ENCODE results near the gene COX4I1. TPM values are rescaled to one million over a fixed set of nuclear protein-coding genes. Genes with fewer than 3 reads are reported as not detected.

Gene COX4I1
- total RNA-seq, 1 experiment from 2014 or later: 554 TPM

GRCh38 chr16:85840395-85840794 is 40.9 kb downstream of the COX4I1 start:
- BruUV-seq (replicated peaks): no TSS peak
- H3K27me3 ChIP-seq (replicated peaks; ENCODE audit: insufficient read depth, low read depth, low read length, poor library complexity): peaks cover 49% of the 10 kb centered on the region
- ChIA-PET POLR2A (ENCODE audit: low non-redundant PET) (no interaction called here), CTCF (no interaction called here)
- no peak overlapping the region for H3K4me3 ChIP-seq (ENCODE audit: low read depth, low read length, poor library complexity, severe bottlenecking)
- intact Hi-C loops (cut with micrococcal nuclease; ENCODE audit: unreplicated experiment): no loop called here
- H3K36me3 ChIP-seq (ENCODE audit: insufficient read depth, low read length, poor library complexity, severe bottlenecking): no peaks in the 10 kb centered on the region
- DNase-seq (ENCODE audit: low spot score): no peak
- TF ChIP-seq EZH2 (IDR thresholded peaks at IDR 0.05; ENCODE audit: borderline replicate concordance, low read depth, low read length, poor library complexity, severe bottlenecking) (no peak), CTCF (conservative IDR thresholded peaks at IDR 0.05; ENCODE audit: low read depth, low read length) (no peak)
- H3K27ac ChIP-seq (ENCODE audit: low read depth, low read length, poor library complexity, severe bottlenecking): no peak overlapping the region
- H3K9me3 ChIP-seq (ENCODE audit: low read depth, low read length, poor library complexity, severe bottlenecking): no peaks in the 10 kb centered on the region
- H3K4me1 ChIP-seq (ENCODE audit: insufficient read depth, low read length, poor library complexity, severe bottlenecking): no peaks in the 10 kb centered on the region

- intact Hi-C loops (cut with micrococcal nuclease; ENCODE audit: unreplicated experiment): no loop called here
- BruUV-seq (replicated peaks): no TSS peak
- peaks cover 47% of the 10 kb centered on the region for H3K27me3 ChIP-seq (replicated peaks; ENCODE audit: insufficient read depth, low read depth, low read length, poor library complexity)
- no peaks in the 10 kb centered on the region for H3K9me3 ChIP-seq (ENCODE audit: low read depth, low read length, poor library complexity, severe bottlenecking)
- H3K36me3 ChIP-seq (ENCODE audit: insufficient read depth, low read length, poor library complexity, severe bottlenecking): no peaks in the 10 kb centered on the region
- no peak overlapping the region for H3K4me3 ChIP-seq (ENCODE audit: low read depth, low read length, poor library complexity, severe bottlenecking)
- CTCF ChIA-PET: no interaction called here
- H3K27ac ChIP-seq (ENCODE audit: low read depth, low read length, poor library complexity, severe bottlenecking): no peak overlapping the region
- POLR2A ChIA-PET (ENCODE audit: low non-redundant PET): no interaction called here
- no peaks in the 10 kb centered on the region for H3K4me1 ChIP-seq (ENCODE audit: insufficient read depth, low read length, poor library complexity, severe bottlenecking)
- DNase-seq (ENCODE audit: low spot score): no peak
- TF ChIP-seq EZH2 (IDR thresholded peaks at IDR 0.05; ENCODE audit: borderline replicate concordance, low read depth, low read length, poor library complexity, severe bottlenecking): no peak
- TF ChIP-seq CTCF (conservative IDR thresholded peaks at IDR 0.05; ENCODE audit: low read depth, low read length): no peak
These were observed 41.3 kb downstream of the COX4I1 start for GRCh38 chr16:85840801-85841200.

DNA sequence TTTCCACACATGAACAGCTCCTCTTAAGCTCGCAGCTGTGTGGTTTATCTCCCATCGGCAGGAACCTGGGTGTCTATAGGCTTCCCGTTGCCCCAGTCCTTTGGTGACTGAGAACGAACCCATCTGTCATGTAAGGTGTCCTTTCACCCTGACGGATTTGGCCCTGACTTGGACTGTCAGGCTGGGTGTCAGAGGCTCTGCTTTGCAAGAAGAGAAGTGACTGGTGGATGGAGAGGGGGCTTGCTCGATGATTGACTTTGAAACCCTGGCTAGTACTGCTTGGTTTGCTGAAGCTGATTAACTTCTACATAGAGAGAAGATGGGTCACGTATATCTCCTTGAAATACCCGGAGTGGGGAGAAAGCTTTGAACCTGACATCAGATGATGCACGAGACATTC is 42.9 kb downstream of the COX4I1 start:
- H3K36me3 ChIP-seq (ENCODE audit: insufficient read depth, low read length, poor library complexity, severe bottlenecking): no peaks in the 10 kb centered on the region
- H3K27me3 ChIP-seq (replicated peaks; ENCODE audit: insufficient read depth, low read depth, low read length, poor library complexity): peaks cover 38% of the 10 kb centered on the region
- no TSS peak for BruUV-seq (replicated peaks)
- H3K4me1 ChIP-seq (ENCODE audit: insufficient read depth, low read length, poor library complexity, severe bottlenecking): no peaks in the 10 kb centered on the region
- ChIA-PET CTCF (no interaction called here), POLR2A (ENCODE audit: low non-redundant PET) (no interaction called here)
- no peak overlapping the region for H3K27ac ChIP-seq (ENCODE audit: low read depth, low read length, poor library complexity, severe bottlenecking)
- intact Hi-C loops (cut with micrococcal nuclease; ENCODE audit: unreplicated experiment): no loop called here
- TF ChIP-seq EZH2 (IDR thresholded peaks at IDR 0.05; ENCODE audit: borderline replicate concordance, low read depth, low read length, poor library complexity, severe bottlenecking) (no peak), CTCF (conservative IDR thresholded peaks at IDR 0.05; ENCODE audit: low read depth, low read length) (no peak)
- H3K4me3 ChIP-seq (ENCODE audit: low read depth, low read length, poor library complexity, severe bottlenecking): no peak overlapping the region
- DNase-seq (ENCODE audit: low spot score): no peak
- no peaks in the 10 kb centered on the region for H3K9me3 ChIP-seq (ENCODE audit: low read depth, low read length, poor library complexity, severe bottlenecking)

Measured in A673 (cell line).